Measurements from ENCODE around the gene NBAS. TPM values are rescaled to one million over a fixed set of nuclear protein-coding genes. Genes with fewer than 3 reads are reported as not detected.

Gene NBAS
- total and polyA plus RNA-seq, 9 of the 15 experiments (the other 6 are each of a cell fraction or from before 2014, with no cell fraction given): 15.3 to 94.4 (median 69.9) TPM

DNA sequence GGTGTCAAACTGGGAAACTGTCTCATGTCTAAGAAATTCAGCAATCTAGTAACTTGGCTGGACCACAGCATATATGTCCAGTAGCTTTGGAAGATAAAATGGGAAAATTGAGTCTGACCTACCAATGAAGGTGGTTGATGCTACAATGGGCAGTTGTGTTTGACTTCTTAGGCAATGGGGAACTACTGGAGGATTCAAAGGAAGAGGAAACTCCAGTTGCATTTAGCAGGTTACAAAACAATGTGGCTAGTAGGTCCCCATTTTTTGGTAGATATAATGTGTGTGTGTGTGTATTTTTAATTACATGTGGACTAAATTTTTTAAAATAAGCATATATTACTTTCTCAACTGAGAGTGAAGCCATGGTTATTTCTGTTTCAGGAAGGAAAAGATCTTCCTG is 427.7 kb downstream of the NBAS start (continued):
- TF ChIP-seq, protein P1, sequence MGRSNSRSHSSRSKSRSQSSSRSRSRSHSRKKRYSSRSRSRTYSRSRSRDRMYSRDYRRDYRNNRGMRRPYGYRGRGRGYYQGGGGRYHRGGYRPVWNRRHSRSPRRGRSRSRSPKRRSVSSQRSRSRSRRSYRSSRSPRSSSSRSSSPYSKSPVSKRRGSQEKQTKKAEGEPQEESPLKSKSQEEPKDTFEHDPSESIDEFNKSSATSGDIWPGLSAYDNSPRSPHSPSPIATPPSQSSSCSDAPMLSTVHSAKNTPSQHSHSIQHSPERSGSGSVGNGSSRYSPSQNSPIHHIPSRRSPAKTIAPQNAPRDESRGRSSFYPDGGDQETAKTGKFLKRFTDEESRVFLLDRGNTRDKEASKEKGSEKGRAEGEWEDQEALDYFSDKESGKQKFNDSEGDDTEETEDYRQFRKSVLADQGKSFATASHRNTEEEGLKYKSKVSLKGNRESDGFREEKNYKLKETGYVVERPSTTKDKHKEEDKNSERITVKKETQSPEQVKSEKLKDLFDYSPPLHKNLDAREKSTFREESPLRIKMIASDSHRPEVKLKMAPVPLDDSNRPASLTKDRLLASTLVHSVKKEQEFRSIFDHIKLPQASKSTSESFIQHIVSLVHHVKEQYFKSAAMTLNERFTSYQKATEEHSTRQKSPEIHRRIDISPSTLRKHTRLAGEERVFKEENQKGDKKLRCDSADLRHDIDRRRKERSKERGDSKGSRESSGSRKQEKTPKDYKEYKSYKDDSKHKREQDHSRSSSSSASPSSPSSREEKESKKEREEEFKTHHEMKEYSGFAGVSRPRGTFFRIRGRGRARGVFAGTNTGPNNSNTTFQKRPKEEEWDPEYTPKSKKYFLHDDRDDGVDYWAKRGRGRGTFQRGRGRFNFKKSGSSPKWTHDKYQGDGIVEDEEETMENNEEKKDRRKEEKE (IDR thresholded peaks at IDR 0.05; ENCODE audit: borderline replicate concordance in 1 of 2, control insufficient read depth in 1 of 2, low read depth in 2 of 2, low read length in 1 of 2): no peak
- TF ChIP-seq SIRT6 (IDR thresholded peaks at IDR 0.05; ENCODE audit: low read depth, low read length) (no peak), KAT2B (IDR thresholded peaks at IDR 0.05; ENCODE audit: low read depth, low read length) (no peak), TSC22D4 (tag; IDR thresholded peaks at IDR 0.05) (no peak), HNRNPL (IDR thresholded peaks at IDR 0.05; ENCODE audit: low read depth, low read length) (no peak), C11orf30 (IDR thresholded peaks at IDR 0.05; ENCODE audit: low read depth) (no peak), ZNF146 (CRISPR knock-in tag; IDR thresholded peaks at IDR 0.05; ENCODE audit: unreplicated experiment) (no peak), ARID1B (IDR thresholded peaks at IDR 0.05) (no peak), ZNF217 (CRISPR knock-in tag; IDR thresholded peaks at IDR 0.05) (no peak), CBFA2T2 (conservative IDR thresholded peaks at IDR 0.05) (no peak), MAFF (IDR thresholded peaks at IDR 0.05; ENCODE audit: low read length) (no peak), LEF1 (IDR thresholded peaks at IDR 0.05) (no peak), SMARCA5 (IDR thresholded peaks at IDR 0.05) (no peak)
- TF ChIP-seq, protein P2, sequence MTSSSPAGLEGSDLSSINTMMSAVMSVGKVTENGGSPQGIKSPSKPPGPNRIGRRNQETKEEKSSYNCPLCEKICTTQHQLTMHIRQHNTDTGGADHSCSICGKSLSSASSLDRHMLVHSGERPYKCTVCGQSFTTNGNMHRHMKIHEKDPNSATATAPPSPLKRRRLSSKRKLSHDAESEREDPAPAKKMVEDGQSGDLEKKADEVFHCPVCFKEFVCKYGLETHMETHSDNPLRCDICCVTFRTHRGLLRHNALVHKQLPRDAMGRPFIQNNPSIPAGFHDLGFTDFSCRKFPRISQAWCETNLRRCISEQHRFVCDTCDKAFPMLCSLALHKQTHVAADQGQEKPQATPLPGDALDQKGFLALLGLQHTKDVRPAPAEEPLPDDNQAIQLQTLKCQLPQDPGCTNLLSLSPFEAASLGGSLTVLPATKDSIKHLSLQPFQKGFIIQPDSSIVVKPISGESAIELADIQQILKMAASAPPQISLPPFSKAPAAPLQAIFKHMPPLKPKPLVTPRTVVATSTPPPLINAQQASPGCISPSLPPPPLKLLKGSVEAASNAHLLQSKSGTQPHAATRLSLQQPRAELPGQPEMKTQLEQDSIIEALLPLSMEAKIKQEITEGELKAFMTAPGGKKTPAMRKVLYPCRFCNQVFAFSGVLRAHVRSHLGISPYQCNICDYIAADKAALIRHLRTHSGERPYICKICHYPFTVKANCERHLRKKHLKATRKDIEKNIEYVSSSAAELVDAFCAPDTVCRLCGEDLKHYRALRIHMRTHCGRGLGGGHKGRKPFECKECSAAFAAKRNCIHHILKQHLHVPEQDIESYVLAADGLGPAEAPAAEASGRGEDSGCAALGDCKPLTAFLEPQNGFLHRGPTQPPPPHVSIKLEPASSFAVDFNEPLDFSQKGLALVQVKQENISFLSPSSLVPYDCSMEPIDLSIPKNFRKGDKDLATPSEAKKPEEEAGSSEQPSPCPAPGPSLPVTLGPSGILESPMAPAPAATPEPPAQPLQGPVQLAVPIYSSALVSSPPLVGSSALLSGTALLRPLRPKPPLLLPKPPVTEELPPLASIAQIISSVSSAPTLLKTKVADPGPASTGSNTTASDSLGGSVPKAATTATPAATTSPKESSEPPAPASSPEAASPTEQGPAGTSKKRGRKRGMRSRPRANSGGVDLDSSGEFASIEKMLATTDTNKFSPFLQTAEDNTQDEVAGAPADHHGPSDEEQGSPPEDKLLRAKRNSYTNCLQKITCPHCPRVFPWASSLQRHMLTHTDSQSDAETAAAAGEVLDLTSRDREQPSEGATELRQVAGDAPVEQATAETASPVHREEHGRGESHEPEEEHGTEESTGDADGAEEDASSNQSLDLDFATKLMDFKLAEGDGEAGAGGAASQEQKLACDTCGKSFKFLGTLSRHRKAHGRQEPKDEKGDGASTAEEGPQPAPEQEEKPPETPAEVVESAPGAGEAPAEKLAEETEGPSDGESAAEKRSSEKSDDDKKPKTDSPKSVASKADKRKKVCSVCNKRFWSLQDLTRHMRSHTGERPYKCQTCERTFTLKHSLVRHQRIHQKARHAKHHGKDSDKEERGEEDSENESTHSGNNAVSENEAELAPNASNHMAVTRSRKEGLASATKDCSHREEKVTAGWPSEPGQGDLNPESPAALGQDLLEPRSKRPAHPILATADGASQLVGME (CRISPR knock-in tag; IDR thresholded peaks at IDR 0.05): no peak

Measured in K562 (cell line).